Stomach (tissue), 4 donors: Measurements from ENCODE around the gene C2CD2.

Experiments
- POLR2A ChIP-seq, 4 donors: fragments of 450-650 bp; IDR thresholded peaks; one replicate each; pipeline ENCODE4 v1.6.1; 2016; ENCODE audit warnings: antibody characterized with exemption in 4 of 4, control low read depth in 2 of 4, mild to moderate bottlenecking in 1 of 4, moderate library complexity in 1 of 4
- POLR2AphosphoS5 ChIP-seq, 3 donors: sonication (generic); formaldehyde crosslinking; IDR thresholded peaks; one replicate each; pipeline ENCODE4 v1.6.1; 2016; ENCODE audit warnings: antibody characterized with exemption in 3 of 3
- TF ChIP-seq, protein P1 (sequence below), 7 experiments: fragments of 450-650 bp in 4 of 7; fragments of 200-600 bp in 3 of 7; sonication (generic) in 3 of 7; IDR thresholded peaks; one replicate each; pipeline ENCODE4 v1.5.1; 2016 to 2019; ENCODE audit warnings: antibody characterized with exemption in 7 of 7, control low read depth in 2 of 7, mild to moderate bottlenecking in 1 of 7

GRCh38 chr21:41966872-41967621 lies 13.2 kb upstream of the C2CD2 start:
- TF ChIP-seq, protein P1, sequence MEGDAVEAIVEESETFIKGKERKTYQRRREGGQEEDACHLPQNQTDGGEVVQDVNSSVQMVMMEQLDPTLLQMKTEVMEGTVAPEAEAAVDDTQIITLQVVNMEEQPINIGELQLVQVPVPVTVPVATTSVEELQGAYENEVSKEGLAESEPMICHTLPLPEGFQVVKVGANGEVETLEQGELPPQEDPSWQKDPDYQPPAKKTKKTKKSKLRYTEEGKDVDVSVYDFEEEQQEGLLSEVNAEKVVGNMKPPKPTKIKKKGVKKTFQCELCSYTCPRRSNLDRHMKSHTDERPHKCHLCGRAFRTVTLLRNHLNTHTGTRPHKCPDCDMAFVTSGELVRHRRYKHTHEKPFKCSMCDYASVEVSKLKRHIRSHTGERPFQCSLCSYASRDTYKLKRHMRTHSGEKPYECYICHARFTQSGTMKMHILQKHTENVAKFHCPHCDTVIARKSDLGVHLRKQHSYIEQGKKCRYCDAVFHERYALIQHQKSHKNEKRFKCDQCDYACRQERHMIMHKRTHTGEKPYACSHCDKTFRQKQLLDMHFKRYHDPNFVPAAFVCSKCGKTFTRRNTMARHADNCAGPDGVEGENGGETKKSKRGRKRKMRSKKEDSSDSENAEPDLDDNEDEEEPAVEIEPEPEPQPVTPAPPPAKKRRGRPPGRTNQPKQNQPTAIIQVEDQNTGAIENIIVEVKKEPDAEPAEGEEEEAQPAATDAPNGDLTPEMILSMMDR (IDR thresholded peaks at IDR 0.05), result no peak
- TF ChIP-seq POLR2AphosphoS5 (IDR thresholded peaks at IDR 0.05) (no peak), POLR2A (IDR thresholded peaks at IDR 0.05) (no peak)
